RWPE1 (cell line): ENCODE results near the gene KRI1.
A peak's percentile ranks its signal among the peaks of the same experiment; 100 is the strongest.
"Not testable (repeated sequence)": the region's sequence is repeated elsewhere in the genome, so short reads cannot be mapped to it uniquely, and the experiment has no call there.

Source experiments
- CTCF ChIA-PET: fragments of 350-600 bp; sonication (Branson Sonifier 250); formaldehyde crosslinking; extraction: SDS; loops from one replicate; lab custom pipeline; 2021; lab: Yijun Ruan, JAX
- POLR2A ChIA-PET: fragments of 400-600 bp; formaldehyde crosslinking; extraction: SDS; loops from one replicate; lab custom pipeline; 2020; ENCODE audit warnings: antibody characterized with exemption; ENCODE audit not compliant: low non-redundant PET; lab: Yijun Ruan, JAX
- DNase-seq: peaks from one replicate; pipeline ENCODE4 v3.0.0; 2012; ENCODE audit warnings: low spot score
- H3K27ac ChIP-seq: fragments of 450-650 bp; 2 replicates; pipeline ENCODE4 v1.5.1; 2017
- TF ChIP-seq, protein P1 (sequence below): fragments of 450-650 bp; conservative IDR thresholded peaks from 2 replicates; pipeline ENCODE4 v1.5.1; 2017; ENCODE audit warnings: low read depth, mild to moderate bottlenecking

Gene KRI1

GRCh38 chr19:10544753-10545251, 21.0 kb downstream of the KRI1 start:
- peak overlapping the region; percentile 82 for H3K27ac ChIP-seq
- POLR2A ChIA-PET, result no interaction called here
- TF ChIP-seq, protein P1, sequence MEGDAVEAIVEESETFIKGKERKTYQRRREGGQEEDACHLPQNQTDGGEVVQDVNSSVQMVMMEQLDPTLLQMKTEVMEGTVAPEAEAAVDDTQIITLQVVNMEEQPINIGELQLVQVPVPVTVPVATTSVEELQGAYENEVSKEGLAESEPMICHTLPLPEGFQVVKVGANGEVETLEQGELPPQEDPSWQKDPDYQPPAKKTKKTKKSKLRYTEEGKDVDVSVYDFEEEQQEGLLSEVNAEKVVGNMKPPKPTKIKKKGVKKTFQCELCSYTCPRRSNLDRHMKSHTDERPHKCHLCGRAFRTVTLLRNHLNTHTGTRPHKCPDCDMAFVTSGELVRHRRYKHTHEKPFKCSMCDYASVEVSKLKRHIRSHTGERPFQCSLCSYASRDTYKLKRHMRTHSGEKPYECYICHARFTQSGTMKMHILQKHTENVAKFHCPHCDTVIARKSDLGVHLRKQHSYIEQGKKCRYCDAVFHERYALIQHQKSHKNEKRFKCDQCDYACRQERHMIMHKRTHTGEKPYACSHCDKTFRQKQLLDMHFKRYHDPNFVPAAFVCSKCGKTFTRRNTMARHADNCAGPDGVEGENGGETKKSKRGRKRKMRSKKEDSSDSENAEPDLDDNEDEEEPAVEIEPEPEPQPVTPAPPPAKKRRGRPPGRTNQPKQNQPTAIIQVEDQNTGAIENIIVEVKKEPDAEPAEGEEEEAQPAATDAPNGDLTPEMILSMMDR, result no peak
- DNase-seq, result no peak
- CTCF ChIA-PET, result no interaction called here

DNA sequence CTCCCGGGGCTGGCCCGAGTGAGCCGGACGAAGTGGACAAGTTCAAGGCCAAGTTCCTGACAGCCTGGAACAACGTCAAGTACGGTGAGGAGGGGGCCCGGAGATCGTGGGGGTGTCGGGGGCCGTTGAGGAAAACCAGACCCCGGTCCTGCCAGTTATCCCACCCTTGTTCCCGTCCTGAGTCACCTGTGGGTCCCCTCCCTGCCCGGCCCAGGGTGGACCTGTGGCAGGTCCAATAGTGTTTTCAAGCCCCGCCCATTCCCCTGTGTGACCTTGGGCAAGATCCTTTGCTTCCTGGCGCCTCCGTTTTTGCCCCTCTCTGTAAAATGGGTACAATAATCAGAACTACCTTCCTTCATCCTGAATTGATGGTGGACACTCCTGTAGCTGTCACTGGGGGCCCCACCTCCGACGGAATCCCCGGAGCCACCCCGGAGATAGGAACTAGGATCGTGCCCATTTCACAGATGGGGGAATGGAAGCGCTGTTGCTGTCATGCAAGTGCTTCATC, 21.5 kb downstream of the KRI1 start:
- H3K27ac ChIP-seq, result peak overlapping the region; percentile 82
- ChIA-PET POLR2A (no interaction called here), CTCF (no interaction called here)

GRCh38 chr19:10543420-10544241, 22.2 kb downstream of the KRI1 start, which contains the start of gene ATG4D:
ATG4D (plus strand) TSS chr19:10543904; CDS start chr19:10544091, 187 bp downstream.
- DNase-seq, result peak; percentile 97
- peak within 1 kb of the TSS; percentile 82 for H3K27ac ChIP-seq
- CTCF ChIA-PET, result interaction anchor here (0.5 kb wide), 1 partner anchor 22 kb away, joined by 3 read pairs; the partner anchor contains the start of gene KRI1
- POLR2A ChIA-PET, result no interaction called here
- TF ChIP-seq, protein P1, result no peak

More for the DNA sequence above, 21.5 kb downstream of the KRI1 start:
- no peak for DNase-seq
- TF ChIP-seq, protein P1, result no peak

DNA sequence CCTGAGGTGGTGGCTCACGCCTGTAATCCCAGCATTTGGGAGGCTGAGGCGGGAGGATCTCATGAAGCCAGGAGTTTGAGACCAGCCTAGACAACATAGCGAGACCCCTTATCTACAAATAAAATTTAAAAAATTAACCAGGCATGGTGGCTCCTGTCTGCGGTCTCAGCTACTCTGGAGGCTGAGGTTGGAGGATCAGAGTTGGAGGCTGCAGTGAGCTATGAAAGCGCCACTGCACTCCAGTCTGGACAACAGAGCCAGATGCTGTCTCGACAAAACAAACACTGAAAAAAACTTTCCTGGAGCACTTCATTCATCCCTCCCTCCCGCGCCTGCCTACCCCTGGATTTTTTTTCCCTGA, 22.8 kb downstream of the KRI1 start:
- ChIA-PET POLR2A (no interaction called here), CTCF (interaction anchor here (0.5 to 1.2 kb wide), 3 partner anchors 11 to 93 kb away, joined by 3 to 4 read pairs (median 3); partner anchors contain the start of gene KRI1)
- DNase-seq, result no peak
- TF ChIP-seq, protein P1, result no peak
- H3K27ac ChIP-seq, result peak overlapping the region; percentile 82

DNA sequence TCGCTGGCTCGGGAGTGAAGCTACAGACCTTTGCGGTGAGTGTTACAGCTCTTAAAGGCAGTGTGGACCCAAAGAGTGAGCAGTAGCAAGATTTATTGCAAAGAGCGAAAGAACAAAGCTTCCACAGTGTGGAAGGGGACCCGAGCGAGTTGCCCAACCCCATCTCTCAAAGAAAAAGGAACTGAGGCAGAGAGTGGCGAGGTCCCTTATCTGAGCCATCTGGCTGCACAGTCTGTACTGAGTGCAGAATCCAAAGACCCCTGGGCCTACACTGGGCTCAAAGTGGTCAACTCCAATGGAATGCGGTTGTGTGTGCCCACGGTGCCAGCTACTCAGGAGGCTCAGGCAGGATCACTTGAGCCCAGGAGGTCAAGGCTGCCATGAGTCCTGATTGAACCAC, 26.8 kb downstream of the KRI1 start:
- CTCF ChIA-PET, result interaction anchor here (0.6 kb wide), 1 partner anchor 56 kb away, joined by 3 read pairs; no protein-coding TSS in a partner anchor
- H3K27ac ChIP-seq, DNase-seq: not testable (repeated sequence)
- POLR2A ChIA-PET, result interaction anchor here (0.6 to 0.7 kb wide), 2 partner anchors 14 to 37 kb away, joined by 3 to 4 read pairs; no protein-coding TSS in a partner anchor

DNA sequence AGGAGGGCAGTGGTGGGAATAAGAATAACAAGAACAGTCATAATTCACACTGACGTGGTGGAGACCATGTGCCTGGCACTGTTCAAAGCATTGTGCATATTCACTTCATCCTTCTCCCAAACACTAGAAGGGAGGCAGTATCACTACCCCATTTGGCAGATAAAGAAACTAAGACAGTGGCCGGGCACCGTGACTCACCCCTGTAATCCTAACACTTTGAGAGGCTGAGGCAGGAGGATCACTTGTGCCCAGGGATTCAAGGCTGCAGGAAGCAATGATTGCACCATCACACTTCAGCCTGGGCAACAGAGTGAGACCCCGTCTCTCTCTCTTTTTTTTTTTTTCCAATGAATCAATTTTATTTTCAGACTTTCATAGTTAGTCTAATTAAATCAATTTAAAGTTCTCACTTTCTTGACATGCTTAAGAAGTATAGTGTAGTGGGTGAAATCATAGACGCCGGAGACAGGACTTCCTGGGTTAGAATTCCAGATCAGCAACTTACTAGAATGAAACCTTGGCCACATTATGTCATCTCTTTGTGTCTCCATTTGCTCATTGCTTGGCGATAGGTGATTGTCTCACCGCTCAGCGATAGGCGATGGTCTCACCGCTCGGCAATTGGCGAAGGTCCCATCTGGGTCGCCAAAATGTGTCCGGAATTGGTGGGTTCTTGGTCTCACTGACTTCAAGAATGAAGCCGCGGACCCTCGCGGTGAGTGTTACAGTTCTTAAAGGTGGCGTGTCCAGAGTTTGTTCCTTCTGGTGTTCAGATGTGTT, 27.4 kb downstream of the KRI1 start:
- DNase-seq, result no peak
- POLR2A ChIA-PET, result interaction anchor here (0.6 kb wide), 1 partner anchor 14 kb away, joined by 3 read pairs; no protein-coding TSS in a partner anchor
- TF ChIP-seq, protein P1, result no peak
- CTCF ChIA-PET, result no interaction called here
- no peak overlapping the region for H3K27ac ChIP-seq
